GM12873 (cell line): ENCODE measurements around the gene SLC9A7.

Experiments
- CTCF ChIP-seq: IDR thresholded peaks from 2 replicates; pipeline ENCODE4 v1.5.1; 2012; ENCODE audit warnings: low read depth, mild to moderate bottlenecking, moderate library complexity, low read length, control low read depth; ENCODE audit not compliant: insufficient read depth; ENCODE audit errors: missing control alignments

The SLC9A7 gene

GRCh38 chrX:46759645-46759974 lies 692 bp upstream of the SLC9A7 start:
- no peak for TF ChIP-seq CTCF

GRCh38 chrX:46758163-46758955 lies 559 bp downstream of the SLC9A7 start:
- TF ChIP-seq CTCF, result no peak

GRCh38 chrX:46757593-46757992 lies 1.3 kb downstream of the SLC9A7 start:
- no peak for TF ChIP-seq CTCF

GRCh38 chrX:46757052-46757451 lies 1.9 kb downstream of the SLC9A7 start:
- no peak for TF ChIP-seq CTCF

- TF ChIP-seq CTCF, result no peak
Observed at GRCh38 chrX:46755671-46756070, 3.2 kb downstream of the SLC9A7 start.

GRCh38 chrX:46754586-46755061 lies 4.3 kb downstream of the SLC9A7 start:
- TF ChIP-seq CTCF, result no peak

- TF ChIP-seq CTCF, result no peak
Observed at GRCh38 chrX:46754036-46754435, 4.9 kb downstream of the SLC9A7 start.
